Measurements from ENCODE around the gene EPHA6. TPM values are rescaled to one million over a fixed set of nuclear protein-coding genes. Genes with fewer than 3 reads are reported as not detected.

The EPHA6 gene
- total RNA-seq, 1 donor from 2014 or later, result not detected

DNA sequence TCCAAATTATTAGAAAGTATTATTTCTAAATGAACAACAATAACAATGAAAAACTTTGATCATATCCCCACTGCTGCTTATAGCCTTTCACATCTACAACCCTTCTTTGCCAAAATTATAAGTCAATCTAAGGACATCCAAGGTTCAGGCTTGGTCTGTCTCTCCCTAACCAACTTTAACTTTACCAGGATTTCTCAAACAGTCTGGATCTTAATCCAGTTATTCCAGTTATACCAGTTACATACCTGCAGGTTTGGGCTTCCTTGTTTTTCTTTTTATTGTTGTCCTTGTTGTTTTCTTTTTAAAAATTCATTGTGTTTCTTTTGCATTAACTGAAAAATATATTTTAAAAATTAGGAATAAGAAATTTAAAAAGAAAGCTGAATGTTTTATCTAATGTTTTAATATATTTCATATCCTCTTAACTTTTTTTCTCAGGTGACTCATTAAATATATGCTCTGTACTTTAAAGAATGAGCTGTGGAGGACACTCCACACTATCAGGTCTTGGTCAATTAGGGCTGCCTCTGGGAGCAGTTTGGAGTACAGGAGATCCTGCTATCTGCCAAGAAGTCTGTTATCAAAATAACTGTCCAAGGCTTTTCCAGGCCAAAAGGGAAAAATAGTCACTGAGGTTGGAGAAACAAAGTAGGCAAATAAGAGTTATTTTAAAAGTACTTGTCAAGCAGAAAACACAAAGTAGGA, 421.4 kb downstream of the EPHA6 start:
- DNase-seq (ENCODE audit: low read depth), result no peak
- Histone ChIP-seq H3K4me3 (ENCODE audit: low read depth, low read length) (no peak overlapping the region), H3K27me3 (ENCODE audit: control insufficient read depth, insufficient read depth, low read length) (no peaks in the 10 kb centered on the region), H3K36me3 (ENCODE audit: control insufficient read depth, insufficient read depth, low read length) (no peaks in the 10 kb centered on the region)
- TF ChIP-seq, protein P1, sequence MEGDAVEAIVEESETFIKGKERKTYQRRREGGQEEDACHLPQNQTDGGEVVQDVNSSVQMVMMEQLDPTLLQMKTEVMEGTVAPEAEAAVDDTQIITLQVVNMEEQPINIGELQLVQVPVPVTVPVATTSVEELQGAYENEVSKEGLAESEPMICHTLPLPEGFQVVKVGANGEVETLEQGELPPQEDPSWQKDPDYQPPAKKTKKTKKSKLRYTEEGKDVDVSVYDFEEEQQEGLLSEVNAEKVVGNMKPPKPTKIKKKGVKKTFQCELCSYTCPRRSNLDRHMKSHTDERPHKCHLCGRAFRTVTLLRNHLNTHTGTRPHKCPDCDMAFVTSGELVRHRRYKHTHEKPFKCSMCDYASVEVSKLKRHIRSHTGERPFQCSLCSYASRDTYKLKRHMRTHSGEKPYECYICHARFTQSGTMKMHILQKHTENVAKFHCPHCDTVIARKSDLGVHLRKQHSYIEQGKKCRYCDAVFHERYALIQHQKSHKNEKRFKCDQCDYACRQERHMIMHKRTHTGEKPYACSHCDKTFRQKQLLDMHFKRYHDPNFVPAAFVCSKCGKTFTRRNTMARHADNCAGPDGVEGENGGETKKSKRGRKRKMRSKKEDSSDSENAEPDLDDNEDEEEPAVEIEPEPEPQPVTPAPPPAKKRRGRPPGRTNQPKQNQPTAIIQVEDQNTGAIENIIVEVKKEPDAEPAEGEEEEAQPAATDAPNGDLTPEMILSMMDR (IDR thresholded peaks at IDR 0.05; ENCODE audit: insufficient read depth, low read length, poor library complexity, severe bottlenecking), result no peak

DNA sequence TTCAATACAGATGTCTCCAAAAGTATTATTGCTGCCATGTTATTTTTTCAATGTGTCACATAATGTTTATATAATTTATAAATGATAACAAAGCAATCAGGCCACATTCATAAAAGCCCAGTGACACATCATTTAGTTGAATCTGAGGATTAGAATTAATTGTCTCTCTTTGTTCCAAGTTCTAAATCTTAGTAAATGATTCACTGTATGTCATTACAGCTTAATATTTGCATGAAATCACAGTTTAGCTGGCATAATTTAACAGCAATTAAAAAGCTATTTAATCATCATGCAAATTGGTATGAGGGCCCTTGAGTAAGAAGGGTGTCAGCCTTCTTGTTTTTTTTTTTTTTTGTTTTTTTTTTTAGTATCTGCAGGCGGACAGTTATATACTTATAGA, 427.0 kb downstream of the EPHA6 start:
- TF ChIP-seq, protein P1 (IDR thresholded peaks at IDR 0.05; ENCODE audit: insufficient read depth, low read length, poor library complexity, severe bottlenecking), result no peak
- Histone ChIP-seq H3K4me3 (ENCODE audit: low read depth, low read length) (no peak overlapping the region), H3K27me3 (ENCODE audit: control insufficient read depth, insufficient read depth, low read length) (no peaks in the 10 kb centered on the region), H3K36me3 (ENCODE audit: control insufficient read depth, insufficient read depth, low read length) (no peaks in the 10 kb centered on the region)
- DNase-seq (ENCODE audit: low read depth), result no peak

DNA sequence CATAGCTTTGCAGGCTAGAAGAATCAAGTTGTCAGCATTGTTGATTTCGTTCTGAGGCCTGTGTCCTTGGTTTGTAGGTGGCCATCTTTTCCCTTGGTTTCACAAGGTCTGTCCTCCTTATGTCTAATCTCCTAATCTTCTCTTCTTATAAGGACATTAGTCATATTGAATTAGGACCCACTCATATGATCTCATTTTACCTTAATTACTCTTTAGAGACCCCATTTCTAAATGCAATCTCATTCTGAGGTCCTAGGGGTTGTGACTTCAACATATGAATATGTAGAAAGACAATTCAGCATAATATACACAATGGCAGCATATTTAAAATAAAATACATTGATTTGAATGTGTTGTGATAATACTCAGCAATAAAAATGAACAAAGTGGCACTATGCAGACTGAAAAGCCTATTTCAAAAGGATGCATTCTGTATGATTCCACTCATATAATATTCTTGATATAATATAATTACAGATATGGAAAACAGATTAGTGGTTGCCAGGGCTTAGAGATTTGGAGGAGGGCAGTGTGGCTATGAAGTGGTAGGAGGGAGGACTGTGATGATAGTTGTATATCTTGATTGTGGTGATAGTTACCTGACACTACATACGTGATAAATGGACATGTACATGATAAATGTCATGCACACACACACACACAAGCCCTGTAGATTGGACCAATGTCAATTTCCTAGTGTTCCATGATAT, 431.0 kb downstream of the EPHA6 start:
- no peak overlapping the region for H3K4me3 ChIP-seq (ENCODE audit: low read depth, low read length)
- no peaks in the 10 kb centered on the region for H3K36me3 ChIP-seq (ENCODE audit: control insufficient read depth, insufficient read depth, low read length)
- DNase-seq (ENCODE audit: low read depth), result no peak
- TF ChIP-seq, protein P1 (IDR thresholded peaks at IDR 0.05; ENCODE audit: insufficient read depth, low read length, poor library complexity, severe bottlenecking), result no peak
- no peaks in the 10 kb centered on the region for H3K27me3 ChIP-seq (ENCODE audit: control insufficient read depth, insufficient read depth, low read length)

DNA sequence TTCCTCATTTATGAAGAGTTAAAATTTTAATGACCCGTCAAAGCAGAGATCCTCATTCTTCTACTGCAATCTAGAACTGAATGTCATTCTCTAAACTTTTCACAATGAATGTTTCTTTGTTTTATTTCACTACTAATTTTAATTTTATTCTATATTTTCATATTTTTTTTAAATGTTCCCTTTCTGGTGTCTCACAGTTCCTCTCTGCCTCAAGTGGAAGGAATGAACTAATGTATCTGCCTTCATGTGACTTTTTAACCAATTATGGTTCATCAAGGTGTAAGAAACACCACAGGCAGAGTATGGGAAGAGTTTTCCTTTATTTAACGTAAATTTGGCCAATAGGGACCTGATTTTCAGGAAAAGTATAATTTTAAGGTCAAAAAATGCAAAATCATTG, 441.7 kb downstream of the EPHA6 start:
- no peak for DNase-seq (ENCODE audit: low read depth)
- no peak overlapping the region for H3K4me3 ChIP-seq (ENCODE audit: low read depth, low read length)
- H3K36me3 ChIP-seq (ENCODE audit: control insufficient read depth, insufficient read depth, low read length), result no peaks in the 10 kb centered on the region
- no peaks in the 10 kb centered on the region for H3K27me3 ChIP-seq (ENCODE audit: control insufficient read depth, insufficient read depth, low read length)
- TF ChIP-seq, protein P1 (IDR thresholded peaks at IDR 0.05; ENCODE audit: insufficient read depth, low read length, poor library complexity, severe bottlenecking), result no peak

GRCh38 chr3:97257942-97258697, 443.7 kb downstream of the EPHA6 start:
- no peak for DNase-seq (ENCODE audit: low read depth)
- TF ChIP-seq, protein P1 (IDR thresholded peaks at IDR 0.05; ENCODE audit: insufficient read depth, low read length, poor library complexity, severe bottlenecking), result no peak
- no peaks in the 10 kb centered on the region for H3K36me3 ChIP-seq (ENCODE audit: control insufficient read depth, insufficient read depth, low read length)
- H3K27me3 ChIP-seq (ENCODE audit: control insufficient read depth, insufficient read depth, low read length), result no peaks in the 10 kb centered on the region
- no peak overlapping the region for H3K4me3 ChIP-seq (ENCODE audit: low read depth, low read length)
